BLaER1 treated with 17β-estradiol and CSF1 and Interleukin-3, amounts not matched to agents 10 nM and 100 nM (cell line): ENCODE measurements around the gene ZFPM1.

Experiments
- H3K27ac ChIP-seq, 11 experiments: shearing (Covaris generic); formaldehyde crosslinking; 2 replicates each; pipeline ENCODE4 v1.8.1; 2022
- H3K27me3 ChIP-seq, 11 experiments: shearing (Covaris generic); formaldehyde crosslinking; 2 replicates each; pipeline ENCODE4 v1.8.1; 2022
- H3K36me3 ChIP-seq, 11 experiments: shearing (Covaris generic); formaldehyde crosslinking; 2 replicates each; pipeline ENCODE4 v1.8.1; 2022
- H3K4me1 ChIP-seq, 10 experiments: shearing (Covaris generic); formaldehyde crosslinking; 2 replicates each; pipeline ENCODE4 v1.8.1; 2022
- H3K4me2 ChIP-seq, 11 experiments: shearing (Covaris generic); formaldehyde crosslinking; 2 replicates each; pipeline ENCODE4 v1.8.1; 2022
- H3K4me3 ChIP-seq, 10 experiments: shearing (Covaris generic); formaldehyde crosslinking; 2 replicates each; pipeline ENCODE4 v1.8.1; 2022
- H3K9ac ChIP-seq, 11 experiments: shearing (Covaris generic); formaldehyde crosslinking; 2 replicates each; pipeline ENCODE4 v1.8.1; 2022
- H3K9me3 ChIP-seq, 11 experiments: shearing (Covaris generic); formaldehyde crosslinking; replicated peaks in 1 of 11; 2 replicates each; pipeline ENCODE4 v1.8.1; 2022
- H4K20me1 ChIP-seq, 11 experiments: shearing (Covaris generic); formaldehyde crosslinking; 2 replicates each; pipeline ENCODE4 v1.8.1; 2022
- Cebpa-rat ChIP-seq, 11 experiments: shearing (Covaris generic); IDR thresholded peaks; 2 replicates each; pipeline ENCODE4 v1.8.1; 2022

Gene ZFPM1

GRCh38 chr16:88550246-88550661, 97.2 kb downstream of the ZFPM1 start:
- peaks cover 41 to 83% (median 75%) of the 10 kb centered on the region in 10 experiments for H3K4me1 ChIP-seq
- H3K27me3 ChIP-seq, result peaks cover 0 to 32% (median 0%) of the 10 kb centered on the region in 11 experiments; a peak in 6 of 22 replicates
- H3K9me3 ChIP-seq, result peaks cover 0 to 3% (median 0%) of the 10 kb centered on the region in 11 experiments; a peak in 1 of 22 replicates
- peak overlapping the region in 8 of 11 experiments; percentile 10 to 57 (median 31); a peak in 10 of 22 replicates for H3K27ac ChIP-seq
- TF ChIP-seq Cebpa-rat (IDR thresholded peaks at IDR 0.05), result no peak
- H3K4me2 ChIP-seq, result peak overlapping the region; percentile 62 to 96 (median 84)
- H3K9ac ChIP-seq, result peak overlapping the region in 7 of 11 experiments; percentile 10 to 41 (median 24); a peak in 10 of 22 replicates
- H3K4me3 ChIP-seq, result peak overlapping the region in 7 of 10 experiments; percentile 23 to 54 (median 35); a peak in 12 of 20 replicates
- H3K36me3 ChIP-seq, result no peaks in the 10 kb centered on the region
- peaks cover 0 to 14% (median 0%) of the 10 kb centered on the region in 11 experiments; a peak in 3 of 22 replicates for H4K20me1 ChIP-seq

GRCh38 chr16:88552166-88552565, 99.1 kb downstream of the ZFPM1 start:
- peak overlapping the region in 4 of 11 experiments; percentile 15 to 52 (median 30); a peak in 7 of 22 replicates for H3K27ac ChIP-seq
- peak overlapping the region in 1 of 10 experiments; percentile 14; a peak in 1 of 20 replicates for H3K4me3 ChIP-seq
- H3K4me2 ChIP-seq, result peak overlapping the region; percentile 20 to 96 (median 84)
- peak overlapping the region in 7 of 11 experiments; percentile 5 to 64 (median 43); a peak in 10 of 22 replicates for H3K9ac ChIP-seq
- peaks cover 4 to 14% (median 10%) of the 10 kb centered on the region in 11 experiments; a peak in 19 of 22 replicates for H3K9me3 ChIP-seq
- peaks cover 0 to 46% (median 0%) of the 10 kb centered on the region in 11 experiments; a peak in 7 of 22 replicates for H3K27me3 ChIP-seq
- no peaks in the 10 kb centered on the region; a peak in 1 of 22 replicates for H3K36me3 ChIP-seq
- peaks cover 41 to 91% (median 84%) of the 10 kb centered on the region in 10 experiments for H3K4me1 ChIP-seq
- H4K20me1 ChIP-seq, result peaks cover 0 to 14% (median 0%) of the 10 kb centered on the region in 11 experiments; a peak in 3 of 22 replicates
- TF ChIP-seq Cebpa-rat (IDR thresholded peaks at IDR 0.05), result no peak

GRCh38 chr16:88552815-88553214, 99.7 kb downstream of the ZFPM1 start:
- Histone ChIP-seq H3K9ac (peak overlapping the region in 7 of 11 experiments; percentile 5 to 64 (median 43); a peak in 11 of 22 replicates), H3K4me1 (peaks cover 41 to 96% (median 88%) of the 10 kb centered on the region in 10 experiments), H3K9me3 (peaks cover 4 to 14% (median 10%) of the 10 kb centered on the region in 11 experiments; a peak in 19 of 22 replicates), H3K36me3 (no peaks in the 10 kb centered on the region; a peak in 1 of 22 replicates), H3K4me3 (0 out of 20 replicates have a peak overlapping the region, but pooled peaks of 1 of the 10 experiments have one; percentile 9), H3K27ac (peak overlapping the region in 5 of 11 experiments; percentile 15 to 52 (median 30); a peak in 8 of 22 replicates), H3K4me2 (peak overlapping the region; percentile 20 to 96 (median 84)), H4K20me1 (peaks cover 0 to 14% (median 0%) of the 10 kb centered on the region in 11 experiments; a peak in 3 of 22 replicates), H3K27me3 (peaks cover 0 to 51% (median 0%) of the 10 kb centered on the region in 11 experiments; a peak in 9 of 22 replicates)
- no peak for TF ChIP-seq Cebpa-rat (IDR thresholded peaks at IDR 0.05)

- Histone ChIP-seq H3K27ac (no peak overlapping the region; a peak in 1 of 22 replicates), H3K4me3 (no peak overlapping the region), H3K4me1 (peaks cover 42 to 96% (median 88%) of the 10 kb centered on the region in 10 experiments), H3K9ac (peak overlapping the region in 4 of 11 experiments; percentile 3 to 42 (median 13); a peak in 5 of 22 replicates), H3K27me3 (peaks cover 0 to 60% (median 0%) of the 10 kb centered on the region in 11 experiments; a peak in 9 of 22 replicates), H4K20me1 (peaks cover 0 to 14% (median 0%) of the 10 kb centered on the region in 11 experiments; a peak in 3 of 22 replicates), H3K9me3 (peaks cover 4 to 14% (median 10%) of the 10 kb centered on the region in 11 experiments; a peak in 19 of 22 replicates), H3K4me2 (peak overlapping the region in 9 of 11 experiments; percentile 52 to 93 (median 83); a peak in 18 of 22 replicates), H3K36me3 (no peaks in the 10 kb centered on the region; a peak in 1 of 22 replicates)
- TF ChIP-seq Cebpa-rat (IDR thresholded peaks at IDR 0.05), result no peak
These were observed 100.7 kb downstream of the ZFPM1 start for GRCh38 chr16:88553739-88554138.

- peak overlapping the region in 10 of 11 experiments; percentile 35 to 93 (median 82); a peak in 20 of 22 replicates for H3K4me2 ChIP-seq
- peak overlapping the region in 6 of 11 experiments; percentile 3 to 42 (median 18); a peak in 7 of 22 replicates for H3K9ac ChIP-seq
- peak overlapping the region in 3 of 11 experiments; percentile 4 to 32 (median 12); a peak in 3 of 22 replicates for H3K27ac ChIP-seq
- H3K36me3 ChIP-seq, result no peaks in the 10 kb centered on the region; a peak in 1 of 22 replicates
- H3K27me3 ChIP-seq, result peaks cover 0 to 61% (median 0%) of the 10 kb centered on the region in 11 experiments; a peak in 9 of 22 replicates
- peaks cover 0 to 14% (median 0%) of the 10 kb centered on the region in 11 experiments; a peak in 3 of 22 replicates for H4K20me1 ChIP-seq
- no peak for TF ChIP-seq Cebpa-rat (IDR thresholded peaks at IDR 0.05)
- peak overlapping the region in 2 of 10 experiments; percentile 4 to 10; a peak in 1 of 20 replicates for H3K4me3 ChIP-seq
- H3K4me1 ChIP-seq, result peaks cover 48 to 96% (median 88%) of the 10 kb centered on the region in 10 experiments
- peaks cover 4 to 14% (median 10%) of the 10 kb centered on the region in 11 experiments; a peak in 19 of 22 replicates for H3K9me3 ChIP-seq
These were observed 101.7 kb downstream of the ZFPM1 start for GRCh38 chr16:88554711-88555264.

GRCh38 chr16:88556294-88556988, 103.4 kb downstream of the ZFPM1 start:
- H3K4me3 ChIP-seq, result no peak overlapping the region
- peak overlapping the region in 8 of 11 experiments; percentile 48 to 79 (median 72); a peak in 15 of 22 replicates for H3K4me2 ChIP-seq
- no peak for TF ChIP-seq Cebpa-rat (IDR thresholded peaks at IDR 0.05)
- peaks cover 0 to 14% (median 0%) of the 10 kb centered on the region in 11 experiments; a peak in 3 of 22 replicates for H4K20me1 ChIP-seq
- H3K27me3 ChIP-seq, result peaks cover 0 to 60% (median 0%) of the 10 kb centered on the region in 11 experiments; a peak in 9 of 22 replicates
- H3K27ac ChIP-seq, result no peak overlapping the region
- H3K9me3 ChIP-seq, result peaks cover 4 to 14% (median 10%) of the 10 kb centered on the region in 11 experiments; a peak in 19 of 22 replicates
- peaks cover 37 to 87% (median 74%) of the 10 kb centered on the region in 10 experiments for H3K4me1 ChIP-seq
- H3K9ac ChIP-seq, result no peak overlapping the region; a peak in 1 of 22 replicates
- H3K36me3 ChIP-seq, result no peaks in the 10 kb centered on the region; a peak in 1 of 22 replicates

GRCh38 chr16:88558457-88559442, 105.7 kb downstream of the ZFPM1 start:
- H3K4me1 ChIP-seq, result peaks cover 28 to 76% (median 60%) of the 10 kb centered on the region in 10 experiments
- peak overlapping the region; percentile 58 to 81 (median 70) for H3K4me2 ChIP-seq
- H3K9ac ChIP-seq, result no peak overlapping the region
- H3K4me3 ChIP-seq, result no peak overlapping the region
- no peak overlapping the region; a peak in 1 of 22 replicates for H3K27ac ChIP-seq
- no peak for TF ChIP-seq Cebpa-rat (IDR thresholded peaks at IDR 0.05)
- peaks cover 4 to 14% (median 10%) of the 10 kb centered on the region in 11 experiments; a peak in 19 of 22 replicates for H3K9me3 ChIP-seq
- H4K20me1 ChIP-seq, result peaks cover 0 to 19% (median 0%) of the 10 kb centered on the region in 11 experiments; a peak in 4 of 22 replicates
- no peaks in the 10 kb centered on the region; a peak in 1 of 22 replicates for H3K36me3 ChIP-seq
- peaks cover 0 to 46% (median 0%) of the 10 kb centered on the region in 11 experiments; a peak in 9 of 22 replicates for H3K27me3 ChIP-seq
